Daoy (cell line): ENCODE data around the gene GATAD2A. TPM values are rescaled to one million over a fixed set of nuclear protein-coding genes. Genes with fewer than 3 reads are reported as not detected.
"Not testable (repeated sequence)": the region's sequence is repeated elsewhere in the genome, so short reads cannot be mapped to it uniquely, and the experiment has no call there.

Experiments used
- DNase-seq: peaks from one replicate; pipeline ENCODE4 v3.0.0-alpha.2; 2015; ENCODE audit warnings: low read depth
- total RNA-seq: library from RNA; depleted of rRNA; stranded (reverse); fragments of >200 nt; shearing (Covaris generic); gene quantifications from 2 replicates; pipeline ENCODE4 v1.2.3, GENCODE V29; 2014

GATAD2A gene
- total RNA-seq, 1 experiment from 2014 or later: 45.6 TPM

- DNase-seq: no peak
These were observed 18.4 kb upstream of the GATAD2A start for GRCh38 chr19:19387108-19387507.

- no peak for DNase-seq
These were observed 16.6 kb upstream of the GATAD2A start for GRCh38 chr19:19388568-19389555.

GRCh38 chr19:19389683-19390082 lies 15.8 kb upstream of the GATAD2A start:
- DNase-seq: not testable (repeated sequence)

GRCh38 chr19:19394333-19394732 lies 11.1 kb upstream of the GATAD2A start:
- not testable (repeated sequence) for DNase-seq

GRCh38 chr19:19399733-19400433 lies 5.6 kb upstream of the GATAD2A start:
- DNase-seq: peak; percentile 32

- no peak for DNase-seq
These were observed 2.7 kb upstream of the GATAD2A start for GRCh38 chr19:19402656-19403372.

- peak; percentile 69 for DNase-seq
These were observed 2.0 kb upstream of the GATAD2A start for GRCh38 chr19:19403373-19403901.

- peak; percentile 55 for DNase-seq
These were observed 749 bp downstream of the GATAD2A start for GRCh38 chr19:19405971-19406877.

GRCh38 chr19:19406878-19407632 lies 1.6 kb downstream of the GATAD2A start:
- DNase-seq: peak; percentile 57

- no peak for DNase-seq
These were observed 2.1 kb downstream of the GATAD2A start for GRCh38 chr19:19407633-19407930.

- no peak for DNase-seq
These were observed 3.7 kb downstream of the GATAD2A start for GRCh38 chr19:19409205-19409604.

GRCh38 chr19:19409631-19410030 lies 4.2 kb downstream of the GATAD2A start:
- DNase-seq: no peak

GRCh38 chr19:19410553-19411550 lies 5.4 kb downstream of the GATAD2A start:
- DNase-seq: no peak

GRCh38 chr19:19416280-19416679 lies 10.8 kb downstream of the GATAD2A start:
- no peak for DNase-seq

GRCh38 chr19:19417046-19417445 lies 11.6 kb downstream of the GATAD2A start:
- no peak for DNase-seq

GRCh38 chr19:19417628-19418245 lies 12.3 kb downstream of the GATAD2A start:
- DNase-seq: no peak

- DNase-seq: no peak
These were observed 13.2 kb downstream of the GATAD2A start for GRCh38 chr19:19418555-19419260.
